C4-2B (cell line): ENCODE measurements around the gene OSTN.

Experiments
- CTCF ChIP-seq: fragments of 450-650 bp; conservative IDR thresholded peaks from 2 replicates; pipeline ENCODE4 v1.5.1; 2017; ENCODE audit warnings: mild to moderate bottlenecking
- ZFX ChIP-seq: fragments of 450-650 bp; IDR thresholded peaks from 2 replicates; pipeline ENCODE4 v1.6.1; 2017

GRCh38 chr3:191234216-191234615 is 35.2 kb downstream of the OSTN start:
- TF ChIP-seq CTCF, result no peak
- TF ChIP-seq ZFX, result no peak
